WTC11 (cell line): ENCODE data around the gene RAPGEF1. TPM values are rescaled to one million over a fixed set of nuclear protein-coding genes. Genes with fewer than 3 reads are reported as not detected.

Experiments
- ATAC-seq: fragments of 200-7000 bp; cut with Tn5 transposase; 2 replicates; pipeline ENCODE4 v1.10.0; 2021; ENCODE audit warnings: mild to moderate bottlenecking, moderate library complexity
- CTCF ChIA-PET: fragments of 300-600 bp; sonication (Branson Sonifier 250); formaldehyde crosslinking; loops from one replicate; lab custom pipeline; 2021; ENCODE audit warnings: antibody characterized with exemption; lab: Charles Lee
- POLR2A ChIA-PET: fragments of 350-600 bp; sonication (Branson Sonifier 250); formaldehyde crosslinking; loops from one replicate; lab custom pipeline; 2021; ENCODE audit warnings: antibody characterized with exemption; lab: Charles Lee
- DNase-seq: peaks from one replicate; pipeline ENCODE4 v3.0.0; 2021; ENCODE audit warnings: low spot score
- H3K27ac Mint-ChIP-seq: 2 replicates; pipeline ENCODE4 v1.8.0; 2021; ENCODE audit warnings: mixed read lengths
- H3K27me3 Mint-ChIP-seq: 2 replicates; pipeline ENCODE4 v1.8.0; 2021; ENCODE audit warnings: low read depth, mild to moderate bottlenecking, moderate library complexity, mixed read lengths
- H3K36me3 Mint-ChIP-seq: 2 replicates; pipeline ENCODE4 v1.8.0; 2021; ENCODE audit warnings: mixed read lengths
- H3K4me1 Mint-ChIP-seq: 2 replicates; pipeline ENCODE4 v1.8.0; 2022; ENCODE audit warnings: mixed read lengths
- H3K4me3 Mint-ChIP-seq: 2 replicates; pipeline ENCODE4 v1.8.0; 2021; ENCODE audit warnings: mild to moderate bottlenecking, moderate library complexity, mixed read lengths
- H3K9me3 Mint-ChIP-seq: 2 replicates; pipeline ENCODE4 v1.8.0; 2021; ENCODE audit warnings: mixed read lengths
- AR ChIP-seq: fragments of 250-450 bp; sonication (Bioruptor Pico); IDR thresholded peaks from 2 replicates; pipeline ENCODE4 v1.9.0; 2021; ENCODE audit warnings: mild to moderate bottlenecking
- CBFB ChIP-seq: sonication (generic); formaldehyde crosslinking; IDR thresholded peaks from 2 replicates; pipeline ENCODE4 v1.8.1; 2022; ENCODE audit warnings: mild to moderate bottlenecking, low read depth, missing genetic modification reagents
- CDX4 ChIP-seq: fragments of 250-450 bp; sonication (Bioruptor Pico); IDR thresholded peaks from 2 replicates; pipeline ENCODE4 v1.9.0; 2021; ENCODE audit warnings: moderate library complexity, mild to moderate bottlenecking, inconsistent platforms, borderline replicate concordance
- FOXP1 ChIP-seq: sonication (generic); formaldehyde crosslinking; IDR thresholded peaks from 2 replicates; pipeline ENCODE4 v1.8.0; 2022; ENCODE audit warnings: missing genetic modification reagents, mild to moderate bottlenecking, moderate library complexity, borderline replicate concordance
- FOXP4 ChIP-seq: sonication (generic); formaldehyde crosslinking; IDR thresholded peaks from 2 replicates; pipeline ENCODE4 v1.8.0; 2022; ENCODE audit warnings: mild to moderate bottlenecking, missing genetic modification reagents
- GTF2I ChIP-seq: fragments of 250-450 bp; sonication (Bioruptor Pico); conservative IDR thresholded peaks from 2 replicates; pipeline ENCODE4 v1.4.0; 2021; ENCODE audit warnings: mild to moderate bottlenecking
- IRF1 ChIP-seq: sonication (generic); formaldehyde crosslinking; IDR thresholded peaks from 2 replicates; pipeline ENCODE4 v1.8.0; 2023; ENCODE audit warnings: missing genetic modification reagents
- NFE2L1 ChIP-seq: sonication (generic); formaldehyde crosslinking; IDR thresholded peaks from 2 replicates; pipeline ENCODE4 v1.8.1; 2023; ENCODE audit warnings: missing genetic modification reagents
- NR2C2 ChIP-seq: sonication (generic); formaldehyde crosslinking; IDR thresholded peaks from 2 replicates; pipeline ENCODE4 v1.8.0; 2022; ENCODE audit warnings: mild to moderate bottlenecking, missing genetic modification reagents
- OVOL2 ChIP-seq: fragments of 250-450 bp; sonication (Bioruptor Pico); IDR thresholded peaks from 2 replicates; pipeline ENCODE4 v1.9.0; 2021; ENCODE audit warnings: mild to moderate bottlenecking, borderline replicate concordance
- PRDM15 ChIP-seq: sonication (generic); formaldehyde crosslinking; IDR thresholded peaks from 2 replicates; pipeline ENCODE4 v1.8.0; 2022; ENCODE audit warnings: missing genetic modification reagents
- SMAD4 ChIP-seq: sonication (generic); formaldehyde crosslinking; IDR thresholded peaks from 2 replicates; pipeline ENCODE4 v1.8.0; 2022; ENCODE audit warnings: mild to moderate bottlenecking, missing genetic modification reagents
- TEAD1 ChIP-seq: sonication (generic); formaldehyde crosslinking; IDR thresholded peaks from 2 replicates; pipeline ENCODE4 v1.8.0; 2022; ENCODE audit warnings: mild to moderate bottlenecking, missing genetic modification reagents
- USF1 ChIP-seq: sonication (generic); formaldehyde crosslinking; IDR thresholded peaks from 2 replicates; pipeline ENCODE4 v1.8.0; 2022; ENCODE audit warnings: mild to moderate bottlenecking, missing genetic modification reagents
- ZNF396 ChIP-seq: fragments of 250-450 bp; sonication (Bioruptor Pico); IDR thresholded peaks from 2 replicates; pipeline ENCODE4 v1.8.0; 2021; ENCODE audit warnings: mild to moderate bottlenecking, moderate library complexity, borderline replicate concordance
- total RNA-seq: library from RNA; stranded (reverse); gene quantifications from 3 replicates; pipeline ENCODE4 v1.2.3, GENCODE V29; 2021

RAPGEF1 gene
- total RNA-seq, 1 experiment from 2014 or later, result 66.2 TPM

GRCh38 chr9:131612851-131613250, 127.0 kb downstream of the RAPGEF1 start (continued):
- TF ChIP-seq IRF1 (CRISPR knock-in tag), result no peak
- no peak for TF ChIP-seq GTF2I (CRISPR knock-in tag)
- TF ChIP-seq CBFB (CRISPR knock-in tag), result no peak
- TF ChIP-seq NR2C2 (CRISPR knock-in tag), result no peak

- H3K36me3 Mint-ChIP-seq, result peaks cover 14% of the 10 kb centered on the region; the same call in 1 of the 2 replicates
- H3K4me1 Mint-ChIP-seq, result peaks cover 23% of the 10 kb centered on the region
- no peak overlapping the region for H3K27ac Mint-ChIP-seq
- no peaks in the 10 kb centered on the region for H3K27me3 Mint-ChIP-seq
- ATAC-seq (no peak), DNase-seq (no peak)
- TF ChIP-seq NFE2L1 (CRISPR knock-in tag) (no peak), USF1 (CRISPR knock-in tag) (no peak), CDX4 (CRISPR knock-in tag) (no peak), CBFB (CRISPR knock-in tag) (no peak), AR (CRISPR knock-in tag) (no peak), ZNF396 (CRISPR knock-in tag) (no peak), FOXP4 (CRISPR knock-in tag) (no peak), OVOL2 (CRISPR knock-in tag) (no peak), FOXP1 (CRISPR knock-in tag) (no peak), TEAD1 (CRISPR knock-in tag) (no peak), PRDM15 (no peak), SMAD4 (no peak)
- CTCF ChIA-PET, result no interaction called here
- H3K4me3 Mint-ChIP-seq, result no peak overlapping the region
- H3K9me3 Mint-ChIP-seq, result no peaks in the 10 kb centered on the region
- POLR2A ChIA-PET, result interaction anchor here (0.7 kb wide), 1 partner anchor 53 kb away, joined by 3 read pairs; no protein-coding TSS in a partner anchor
Observed at GRCh38 chr9:131611586-131612315, 128.1 kb downstream of the RAPGEF1 start.
